Liver (tissue), 9 donors: Measurements from ENCODE around the gene PHYKPL. TPM values are rescaled to one million over a fixed set of nuclear protein-coding genes. Genes with fewer than 3 reads are reported as not detected.

ENCODE experiments used
- DNase-seq: peaks from one replicate; pipeline ENCODE4 v3.0.0-alpha.2; 2017; ENCODE audit warnings: low spot score
- H3K27ac ChIP-seq, 2 donors: one replicate each; pipeline ENCODE4 v1.7.0; 2013; ENCODE audit warnings: inconsistent platforms in 2 of 2, low read length in 2 of 2, control low read depth in 1 of 2, low read depth in 1 of 2, mild to moderate bottlenecking in 1 of 2
- H3K27me3 ChIP-seq, 4 donors: one replicate each; pipeline versions ENCODE4 v1.6.1 to v1.7.0; 2013; ENCODE audit warnings: low read length in 3 of 4, inconsistent platforms in 1 of 4, mild to moderate bottlenecking in 1 of 4, moderate library complexity in 1 of 4; ENCODE audit not compliant: control insufficient read depth in 4 of 4, insufficient read depth in 4 of 4
- H3K36me3 ChIP-seq, 4 donors: one replicate each; pipeline versions ENCODE4 v1.6.1 to v1.7.0; 2013; ENCODE audit warnings: low read length in 3 of 4, mild to moderate bottlenecking in 3 of 4, low read depth in 1 of 4, moderate library complexity in 1 of 4; ENCODE audit not compliant: control insufficient read depth in 4 of 4, insufficient read depth in 3 of 4
- H3K4me1 ChIP-seq, 4 donors: one replicate each; pipeline versions ENCODE4 v1.6.1 to v1.7.0; 2013; ENCODE audit warnings: low read length in 3 of 4, mild to moderate bottlenecking in 3 of 4, moderate library complexity in 1 of 4; ENCODE audit not compliant: control insufficient read depth in 4 of 4, insufficient read depth in 4 of 4
- H3K4me3 ChIP-seq, 3 donors: one replicate each; pipeline versions ENCODE4 v1.6.1 to v1.7.0; 2013; ENCODE audit warnings: low read length in 3 of 3, control low read depth in 1 of 3, low read depth in 1 of 3, mild to moderate bottlenecking in 1 of 3
- H3K9ac ChIP-seq, 2 donors: one replicate each; pipeline ENCODE4 v1.7.0; 2013; ENCODE audit warnings: low read length in 2 of 2, mild to moderate bottlenecking in 2 of 2, moderate library complexity in 2 of 2, control low read depth in 1 of 2, low read depth in 1 of 2
- H3K9me3 ChIP-seq, 4 donors: one replicate each; pipeline versions ENCODE4 v1.6.1 to v1.7.0; 2013; ENCODE audit warnings: low read length in 3 of 4; ENCODE audit not compliant: control insufficient read depth in 4 of 4
- ATF3 ChIP-seq: IDR thresholded peaks from 2 replicates; pipeline ENCODE4 v1.6.1; 2016; ENCODE audit warnings: antibody characterized with exemption
- EGR1 ChIP-seq, 2 donors: IDR thresholded peaks; 2 replicates each; pipeline ENCODE4 v1.6.1; 2016 to 2018; ENCODE audit warnings: antibody characterized with exemption in 2 of 2, low read depth in 2 of 2
- FOXA1 ChIP-seq: IDR thresholded peaks from 2 replicates; pipeline ENCODE4 v1.6.1; 2016; ENCODE audit warnings: antibody characterized with exemption
- FOXA2 ChIP-seq: IDR thresholded peaks from 2 replicates; pipeline ENCODE4 v1.6.1; 2016; ENCODE audit warnings: antibody characterized with exemption
- GABPA ChIP-seq, 2 donors: IDR thresholded peaks in 1 of 2; conservative IDR thresholded peaks in 1 of 2; 2 replicates each; pipeline ENCODE4 v1.6.1; 2016; ENCODE audit warnings: antibody characterized with exemption in 2 of 2, mild to moderate bottlenecking in 1 of 2, moderate library complexity in 1 of 2
- HNF4A ChIP-seq, 2 donors: conservative IDR thresholded peaks; 2 replicates each; pipeline ENCODE4 v1.6.1; 2016; ENCODE audit warnings: antibody characterized with exemption in 2 of 2, mild to moderate bottlenecking in 2 of 2
- HNF4G ChIP-seq: IDR thresholded peaks from 2 replicates; pipeline ENCODE4 v1.6.1; 2016; ENCODE audit warnings: antibody characterized with exemption
- NR2F2 ChIP-seq: IDR thresholded peaks from 2 replicates; pipeline ENCODE4 v1.6.1; 2016; ENCODE audit warnings: antibody characterized with exemption
- RAD21 ChIP-seq, 2 donors: IDR thresholded peaks; 2 replicates each; pipeline ENCODE4 v1.6.1; 2016; ENCODE audit warnings: antibody characterized with exemption in 2 of 2, mild to moderate bottlenecking in 2 of 2
- RXRA ChIP-seq, 2 donors: IDR thresholded peaks; 2 replicates each; pipeline ENCODE4 v1.6.1; 2017 to 2018; ENCODE audit warnings: antibody characterized with exemption in 2 of 2, mild to moderate bottlenecking in 1 of 2
- SP1 ChIP-seq: IDR thresholded peaks from 2 replicates; pipeline ENCODE4 v1.6.1; 2018; ENCODE audit warnings: antibody characterized with exemption, mild to moderate bottlenecking
- ZBTB33 ChIP-seq: IDR thresholded peaks from 2 replicates; pipeline ENCODE4 v1.6.1; 2016; ENCODE audit warnings: antibody characterized with exemption
- WGBS: extraction: QIAGEN DNeasy Blood & Tissue Kit; methylation state at CpG from one replicate; pipeline ENCODE4 v1.1.7; 2013; 5-methylcytosine and 5-hydroxymethylcytosine counted together
- polyA plus RNA-seq, 2 donors: library from polyadenylated mRNA; stranded (reverse) in 1 of 2; unstranded in 1 of 2; fragments of 200-250 nt in 1 of 2; fragments of >200 nt in 1 of 2; fragmentation: Nextera tagmentation in 1 of 2; extraction: Ambion mirVana in 1 of 2; gene quantifications; one replicate each; pipeline versions ENCODE4 v1.2.1 to v1.2.3, GENCODE V29; 2013 to 2015
- total RNA-seq, 2 donors: library from RNA; depleted of rRNA; stranded (reverse); fragments of >200 nt; gene quantifications; one replicate each; pipeline ENCODE4 v1.2.3, GENCODE V29; 2014
- TF ChIP-seq, protein P1 (sequence below): IDR thresholded peaks from 2 replicates; pipeline ENCODE4 v1.6.1; 2016; ENCODE audit warnings: antibody characterized with exemption, mild to moderate bottlenecking
- TF ChIP-seq, protein P2 (sequence below): fragments of 150-350 bp; IDR thresholded peaks from 2 replicates; pipeline ENCODE4 v1.5.1; 2017; ENCODE audit warnings: improper control_type of control experiment, low read depth, low read length; ENCODE audit not compliant: missing input control
- donor health status: healthy.
- donor health status: healthy.
- donor health status: healthy.
- donor health status: healthy.
- donor health status: healthy.

PHYKPL gene
- total and polyA plus RNA-seq, 4 donors, result 25.6 to 103 (median 45.0) TPM

DNA sequence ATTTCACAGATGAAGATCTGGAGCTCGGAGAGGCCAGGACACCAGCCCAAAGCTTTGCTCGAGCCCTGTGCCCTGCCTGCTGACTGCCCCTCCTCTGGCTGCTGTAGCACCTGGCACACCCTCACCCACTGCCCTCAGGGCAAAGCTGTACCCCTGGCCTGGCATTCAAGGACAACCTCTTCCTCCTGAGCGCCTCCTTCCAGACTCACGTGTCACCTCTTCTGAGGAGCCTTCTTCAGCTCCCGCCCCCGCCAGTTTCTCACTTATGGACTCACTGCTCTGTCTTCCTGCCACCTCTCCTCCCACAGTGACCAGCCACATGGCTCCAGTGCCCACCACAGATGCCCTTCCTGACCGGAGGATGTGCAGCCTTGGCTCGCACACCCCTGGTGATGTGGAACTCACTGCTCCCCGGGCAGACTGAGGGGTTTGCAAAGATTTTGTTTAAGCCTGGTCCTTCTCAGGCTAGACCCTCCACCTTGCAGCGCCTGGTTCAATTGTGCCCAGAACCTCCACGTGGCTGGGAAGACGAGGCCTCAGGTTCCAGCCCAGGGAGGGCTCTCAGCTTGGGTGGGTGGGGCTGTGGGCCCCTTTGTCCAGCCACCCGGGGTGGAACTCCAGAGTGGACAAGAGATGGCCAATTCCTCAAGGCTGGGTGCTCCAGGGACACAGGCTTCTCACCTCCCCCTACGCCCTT is 46.6 kb upstream of the PHYKPL start:
- no peak for TF ChIP-seq RAD21 (IDR thresholded peaks at IDR 0.05)
- TF ChIP-seq, protein P1, sequence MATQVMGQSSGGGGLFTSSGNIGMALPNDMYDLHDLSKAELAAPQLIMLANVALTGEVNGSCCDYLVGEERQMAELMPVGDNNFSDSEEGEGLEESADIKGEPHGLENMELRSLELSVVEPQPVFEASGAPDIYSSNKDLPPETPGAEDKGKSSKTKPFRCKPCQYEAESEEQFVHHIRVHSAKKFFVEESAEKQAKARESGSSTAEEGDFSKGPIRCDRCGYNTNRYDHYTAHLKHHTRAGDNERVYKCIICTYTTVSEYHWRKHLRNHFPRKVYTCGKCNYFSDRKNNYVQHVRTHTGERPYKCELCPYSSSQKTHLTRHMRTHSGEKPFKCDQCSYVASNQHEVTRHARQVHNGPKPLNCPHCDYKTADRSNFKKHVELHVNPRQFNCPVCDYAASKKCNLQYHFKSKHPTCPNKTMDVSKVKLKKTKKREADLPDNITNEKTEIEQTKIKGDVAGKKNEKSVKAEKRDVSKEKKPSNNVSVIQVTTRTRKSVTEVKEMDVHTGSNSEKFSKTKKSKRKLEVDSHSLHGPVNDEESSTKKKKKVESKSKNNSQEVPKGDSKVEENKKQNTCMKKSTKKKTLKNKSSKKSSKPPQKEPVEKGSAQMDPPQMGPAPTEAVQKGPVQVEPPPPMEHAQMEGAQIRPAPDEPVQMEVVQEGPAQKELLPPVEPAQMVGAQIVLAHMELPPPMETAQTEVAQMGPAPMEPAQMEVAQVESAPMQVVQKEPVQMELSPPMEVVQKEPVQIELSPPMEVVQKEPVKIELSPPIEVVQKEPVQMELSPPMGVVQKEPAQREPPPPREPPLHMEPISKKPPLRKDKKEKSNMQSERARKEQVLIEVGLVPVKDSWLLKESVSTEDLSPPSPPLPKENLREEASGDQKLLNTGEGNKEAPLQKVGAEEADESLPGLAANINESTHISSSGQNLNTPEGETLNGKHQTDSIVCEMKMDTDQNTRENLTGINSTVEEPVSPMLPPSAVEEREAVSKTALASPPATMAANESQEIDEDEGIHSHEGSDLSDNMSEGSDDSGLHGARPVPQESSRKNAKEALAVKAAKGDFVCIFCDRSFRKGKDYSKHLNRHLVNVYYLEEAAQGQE, result no peak
- no peak for TF ChIP-seq FOXA2
- TF ChIP-seq EGR1 (IDR thresholded peaks at IDR 0.05; ENCODE audit: low read depth in 2 of 2), result no peak
- no peak for TF ChIP-seq ATF3
- no peak for TF ChIP-seq ZBTB33
- TF ChIP-seq HNF4A (conservative IDR thresholded peaks at IDR 0.05), result no peak
- no peak for TF ChIP-seq GABPA (IDR thresholded peaks at IDR 0.05 in 1 of 2, conservative IDR thresholded peaks at IDR 0.05 in 1 of 2)
- TF ChIP-seq FOXA1, result no peak
- TF ChIP-seq SP1, result no peak
- TF ChIP-seq, protein P2, sequence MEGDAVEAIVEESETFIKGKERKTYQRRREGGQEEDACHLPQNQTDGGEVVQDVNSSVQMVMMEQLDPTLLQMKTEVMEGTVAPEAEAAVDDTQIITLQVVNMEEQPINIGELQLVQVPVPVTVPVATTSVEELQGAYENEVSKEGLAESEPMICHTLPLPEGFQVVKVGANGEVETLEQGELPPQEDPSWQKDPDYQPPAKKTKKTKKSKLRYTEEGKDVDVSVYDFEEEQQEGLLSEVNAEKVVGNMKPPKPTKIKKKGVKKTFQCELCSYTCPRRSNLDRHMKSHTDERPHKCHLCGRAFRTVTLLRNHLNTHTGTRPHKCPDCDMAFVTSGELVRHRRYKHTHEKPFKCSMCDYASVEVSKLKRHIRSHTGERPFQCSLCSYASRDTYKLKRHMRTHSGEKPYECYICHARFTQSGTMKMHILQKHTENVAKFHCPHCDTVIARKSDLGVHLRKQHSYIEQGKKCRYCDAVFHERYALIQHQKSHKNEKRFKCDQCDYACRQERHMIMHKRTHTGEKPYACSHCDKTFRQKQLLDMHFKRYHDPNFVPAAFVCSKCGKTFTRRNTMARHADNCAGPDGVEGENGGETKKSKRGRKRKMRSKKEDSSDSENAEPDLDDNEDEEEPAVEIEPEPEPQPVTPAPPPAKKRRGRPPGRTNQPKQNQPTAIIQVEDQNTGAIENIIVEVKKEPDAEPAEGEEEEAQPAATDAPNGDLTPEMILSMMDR, result no peak
- no peaks in the 10 kb centered on the region for H3K36me3 ChIP-seq
- H3K27me3 ChIP-seq, result no peaks in the 10 kb centered on the region
- no peak overlapping the region for H3K9ac ChIP-seq
- WGBS, result 81% methylated on average over 14 of the region's 14 CpGs
- H3K9me3 ChIP-seq, result peaks cover 0 to 7% (median 3%) of the 10 kb centered on the region in 4 donors
- H3K27ac ChIP-seq, result no peak overlapping the region
- peaks cover 0 to 10% (median 5%) of the 10 kb centered on the region in 4 donors for H3K4me1 ChIP-seq
- DNase-seq, result no peak
- no peak overlapping the region for H3K4me3 ChIP-seq

GRCh38 chr5:178278358-178279023 is 45.9 kb upstream of the PHYKPL start:
- Histone ChIP-seq H3K36me3 (no peaks in the 10 kb centered on the region), H3K9ac (no peak overlapping the region), H3K27ac (no peak overlapping the region), H3K27me3 (no peaks in the 10 kb centered on the region), H3K4me1 (peaks cover 0 to 8% (median 3%) of the 10 kb centered on the region in 4 donors), H3K9me3 (peaks cover 0 to 3% (median under 1%) of the 10 kb centered on the region in 4 donors), H3K4me3 (no peak overlapping the region)
- WGBS, result 87% methylated on average over 18 of the region's 18 CpGs
- DNase-seq, result no peak
- TF ChIP-seq GABPA (IDR thresholded peaks at IDR 0.05 in 1 of 2, conservative IDR thresholded peaks at IDR 0.05 in 1 of 2) (no peak), FOXA2 (no peak), NR2F2 (no peak), SP1 (no peak), ATF3 (no peak), EGR1 (IDR thresholded peaks at IDR 0.05; ENCODE audit: low read depth in 2 of 2) (no peak), RXRA (IDR thresholded peaks at IDR 0.05) (no peak), HNF4A (conservative IDR thresholded peaks at IDR 0.05) (no peak), FOXA1 (no peak), HNF4G (no peak), RAD21 (IDR thresholded peaks at IDR 0.05) (no peak)
- TF ChIP-seq, protein P1, result no peak
- TF ChIP-seq, protein P2, result no peak
